SKM-1 (cell line): ENCODE measurements around the gene KRT5.

Experiments used
- DNase-seq: peaks from one replicate; lab custom pipeline; 2025; ENCODE audit not compliant: unreplicated experiment; lab: John Stamatoyannopoulos, UW

KRT5 gene

GRCh38 chr12:52539083-52539820 lies 19.1 kb upstream of the KRT5 start:
- no peak for DNase-seq

- DNase-seq, result no peak
These were observed 16.9 kb upstream of the KRT5 start for GRCh38 chr12:52537101-52537500.

- no peak for DNase-seq
These were observed 15.4 kb upstream of the KRT5 start for GRCh38 chr12:52535574-52535973.

- DNase-seq, result no peak
These were observed 14.3 kb upstream of the KRT5 start for GRCh38 chr12:52534482-52534881.

GRCh38 chr12:52533686-52534470 lies 13.7 kb upstream of the KRT5 start:
- DNase-seq, result no peak

- no peak for DNase-seq
These were observed 12.4 kb upstream of the KRT5 start for GRCh38 chr12:52532636-52533035.

GRCh38 chr12:52531566-52532300 lies 11.5 kb upstream of the KRT5 start:
- no peak for DNase-seq

GRCh38 chr12:52530905-52531304 lies 10.7 kb upstream of the KRT5 start:
- no peak for DNase-seq

- DNase-seq, result no peak
These were observed 10.2 kb upstream of the KRT5 start for GRCh38 chr12:52530366-52530765.

GRCh38 chr12:52529846-52530245 lies 9.7 kb upstream of the KRT5 start:
- no peak for DNase-seq

GRCh38 chr12:52529417-52529816 lies 9.2 kb upstream of the KRT5 start:
- no peak for DNase-seq

GRCh38 chr12:52528641-52529143 lies 8.5 kb upstream of the KRT5 start:
- no peak for DNase-seq

GRCh38 chr12:52527121-52527800 lies 7.1 kb upstream of the KRT5 start:
- no peak for DNase-seq

GRCh38 chr12:52526511-52526951 lies 6.3 kb upstream of the KRT5 start:
- no peak for DNase-seq

- DNase-seq, result no peak
These were observed 5.7 kb upstream of the KRT5 start for GRCh38 chr12:52525661-52526499.

- DNase-seq, result no peak
These were observed 4.9 kb upstream of the KRT5 start for GRCh38 chr12:52524898-52525591.

- DNase-seq, result no peak
These were observed 4.2 kb upstream of the KRT5 start for GRCh38 chr12:52524241-52524897.

GRCh38 chr12:52523824-52524223 lies 3.6 kb upstream of the KRT5 start:
- no peak for DNase-seq
